K562 (cell line): ENCODE data around the gene PTP4A2. TPM values are rescaled to one million over a fixed set of nuclear protein-coding genes. Genes with fewer than 3 reads are reported as not detected.
A peak's percentile ranks its signal among the peaks of the same experiment; 100 is the strongest.

Experiments
- ASH1L ChIP-seq: fragments of 450-650 bp; IDR thresholded peaks from 2 replicates; pipeline ENCODE4 v1.6.1; 2018; ENCODE audit warnings: borderline replicate concordance, mild to moderate bottlenecking, low read depth; ENCODE audit not compliant: partially characterized antibody
- ATF1 ChIP-seq, 2 experiments: fragments of 450-650 bp in 1 of 2; IDR thresholded peaks; 2 replicates each; pipeline ENCODE4 v1.6.1; 2016; ENCODE audit warnings: missing compliant biosample characterization in 1 of 2, missing genetic modification characterization in 1 of 2
- CBFA2T3 ChIP-seq: fragments of 450-650 bp; IDR thresholded peaks from 2 replicates; pipeline ENCODE4 v1.6.1; 2017
- CREB3L1 ChIP-seq: fragments of 450-650 bp; IDR thresholded peaks from 2 replicates; pipeline ENCODE4 v1.6.1; 2014; ENCODE audit warnings: low read depth, mild to moderate bottlenecking, moderate library complexity, borderline replicate concordance
- JUNB ChIP-seq: fragments of 450-650 bp; formaldehyde crosslinking; conservative IDR thresholded peaks from 2 replicates; pipeline ENCODE4 v1.4.0; 2020; ENCODE audit warnings: mild to moderate bottlenecking
- MAFF ChIP-seq: IDR thresholded peaks from 2 replicates; pipeline ENCODE4 v1.6.1; 2012; ENCODE audit warnings: low read length, improper control_type of control experiment
- NBN ChIP-seq: fragments of 450-650 bp; IDR thresholded peaks from 2 replicates; pipeline ENCODE4 v1.6.1; 2016; ENCODE audit warnings: low read depth, mild to moderate bottlenecking
- RAD21 ChIP-seq, 2 experiments: fragments of 250-450 bp in 1 of 2; fragments of 450-650 bp in 1 of 2; sonication (Bioruptor Pico) in 1 of 2; formaldehyde crosslinking in 1 of 2; IDR thresholded peaks in 1 of 2; conservative IDR thresholded peaks in 1 of 2; 2 replicates each; pipeline versions ENCODE4 v1.4.0 to v1.8.0; 2020 to 2022; ENCODE audit warnings: mild to moderate bottlenecking in 2 of 2, moderate library complexity in 1 of 2
- RBBP5 ChIP-seq: fragments of 200-600 bp; sonication (generic); IDR thresholded peaks from 2 replicates; pipeline ENCODE4 v1.6.1; 2012; ENCODE audit warnings: borderline replicate concordance, mild to moderate bottlenecking, low read length, control low read depth, inconsistent platforms; ENCODE audit not compliant: insufficient read depth, poor library complexity, severe bottlenecking
- TCF7 ChIP-seq: sonication (generic); IDR thresholded peaks from 2 replicates; pipeline ENCODE4 v1.6.1; 2016; ENCODE audit warnings: antibody characterized with exemption, borderline replicate concordance
- ZNF395 ChIP-seq: fragments of 200-800 bp; sonication (Bioruptor generic); IDR thresholded peaks from 2 replicates; pipeline ENCODE4 v1.6.1; 2017; ENCODE audit warnings: missing genetic modification characterization, missing compliant biosample characterization
- polyA plus RNA-seq, 8 experiments: library from polyadenylated mRNA; depleted of rRNA in 4 of 8; stranded (reverse) in 5 of 8; unstranded in 3 of 8; fragments of >200 nt; fragmentation: Nextera tagmentation in 2 of 8; fragmentation: Illumina TruSeq in 1 of 8; extraction: Ambion mirVana in 2 of 8; extraction: Trizol in 1 of 8; gene quantifications; 2 replicates each; pipeline versions ENCODE4 v1.2.1 to v1.2.3, GENCODE V29; 2011 to 2014; ENCODE audit warnings: inconsistent platforms in 1 of 8, missing spikeins in 1 of 8
- total RNA-seq, 7 experiments: library from RNA; depleted of rRNA in 6 of 7; stranded (reverse); fragments of >200 nt in 6 of 7; fragmentation: Illumina TruSeq in 2 of 7; extraction: Trizol in 2 of 7; gene quantifications; 2 replicates each; pipeline versions ENCODE4 v1.2.1 to v1.2.3, GENCODE V29; 2011 to 2021; ENCODE audit warnings: low replicate concordance in 1 of 7
- TF ChIP-seq, protein P1 (sequence below): fragments of 250-450 bp; sonication (Bioruptor Pico); IDR thresholded peaks from 2 replicates; pipeline ENCODE4 v1.8.0; 2021; ENCODE audit warnings: moderate library complexity, mild to moderate bottlenecking, inconsistent platforms

The PTP4A2 gene
- total and polyA plus RNA-seq, 9 of the 15 experiments (the other 6 are each of a cell fraction or from before 2014, with no cell fraction given): 197 to 870 (median 480) TPM

DNA sequence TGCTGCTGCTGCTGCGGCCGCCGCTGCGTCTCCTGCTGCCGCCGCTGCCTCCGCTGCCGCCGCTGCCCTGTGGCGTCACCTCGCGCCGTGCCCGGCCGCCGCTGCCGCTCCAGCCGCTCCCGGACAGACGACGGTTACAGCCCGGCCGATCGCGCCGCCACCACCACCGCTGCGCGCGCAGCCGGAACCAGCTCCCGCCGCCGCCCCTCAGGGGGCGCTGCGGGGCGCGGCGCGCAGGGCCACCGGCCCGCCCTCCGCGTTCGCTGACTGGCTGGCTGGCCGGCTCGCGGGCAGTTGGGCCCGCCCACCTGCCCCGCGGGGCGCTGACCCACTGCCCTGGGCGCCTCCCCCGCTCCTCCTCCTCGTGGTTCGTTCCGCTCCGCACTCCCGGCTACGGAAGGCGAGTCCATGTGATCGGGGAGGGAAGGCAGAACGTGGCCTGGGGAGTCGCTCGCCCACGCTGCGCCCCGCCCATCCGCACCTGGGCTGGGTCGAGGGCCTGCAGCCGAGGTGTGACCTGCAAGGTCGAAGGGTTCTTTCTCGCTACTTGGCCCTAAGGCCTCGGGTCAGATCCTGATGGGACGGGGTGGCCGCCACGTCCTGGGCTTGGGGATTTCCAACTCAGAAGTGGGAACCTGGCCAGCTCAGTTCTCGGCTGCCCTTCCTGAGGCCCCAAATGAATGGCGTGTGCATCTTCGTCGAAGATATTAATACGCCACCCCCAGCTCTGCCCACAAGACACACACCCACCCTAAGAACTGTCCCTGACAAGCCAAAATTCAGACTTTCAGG is at the start of gene PTP4A2 (continued):
- peak; percentile 94 for TF ChIP-seq CREB3L1
- TF ChIP-seq MAFF: peak; percentile 64; the same call in 1 of the 2 replicates
- TF ChIP-seq ZNF395 (CRISPR knock-in tag): peak; percentile 82
- no peak for TF ChIP-seq JUNB (CRISPR knock-in tag)
- no peak for TF ChIP-seq ATF1 (CRISPR knock-in tag; IDR thresholded peaks at IDR 0.05)
- TF ChIP-seq ATF1 (tag; IDR thresholded peaks at IDR 0.05): peak; percentile 92
- peak; percentile 70 for TF ChIP-seq ASH1L
- TF ChIP-seq, protein P1, sequence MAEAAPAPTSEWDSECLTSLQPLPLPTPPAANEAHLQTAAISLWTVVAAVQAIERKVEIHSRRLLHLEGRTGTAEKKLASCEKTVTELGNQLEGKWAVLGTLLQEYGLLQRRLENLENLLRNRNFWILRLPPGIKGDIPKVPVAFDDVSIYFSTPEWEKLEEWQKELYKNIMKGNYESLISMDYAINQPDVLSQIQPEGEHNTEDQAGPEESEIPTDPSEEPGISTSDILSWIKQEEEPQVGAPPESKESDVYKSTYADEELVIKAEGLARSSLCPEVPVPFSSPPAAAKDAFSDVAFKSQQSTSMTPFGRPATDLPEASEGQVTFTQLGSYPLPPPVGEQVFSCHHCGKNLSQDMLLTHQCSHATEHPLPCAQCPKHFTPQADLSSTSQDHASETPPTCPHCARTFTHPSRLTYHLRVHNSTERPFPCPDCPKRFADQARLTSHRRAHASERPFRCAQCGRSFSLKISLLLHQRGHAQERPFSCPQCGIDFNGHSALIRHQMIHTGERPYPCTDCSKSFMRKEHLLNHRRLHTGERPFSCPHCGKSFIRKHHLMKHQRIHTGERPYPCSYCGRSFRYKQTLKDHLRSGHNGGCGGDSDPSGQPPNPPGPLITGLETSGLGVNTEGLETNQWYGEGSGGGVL (CRISPR knock-in tag): no peak
- TF ChIP-seq TCF7: peak; percentile 89
- TF ChIP-seq NBN: peak; percentile 84
- peak in 1 of 2 experiments; percentile 37; a peak in 2 of 4 replicates for TF ChIP-seq RAD21 (CRISPR knock-in tag; conservative IDR thresholded peaks at IDR 0.05 in 1 of 2, IDR thresholded peaks at IDR 0.05 in 1 of 2)
- peak; percentile 82 for TF ChIP-seq RBBP5
- TF ChIP-seq CBFA2T3: peak; percentile 71
